Thyroid gland (tissue), 4 donors: ENCODE results near the gene ATF7. TPM values are rescaled to one million over a fixed set of nuclear protein-coding genes. Genes with fewer than 3 reads are reported as not detected.

ENCODE experiments used
- DNase-seq, 2 donors: peaks; one replicate each; pipeline ENCODE4 v3.0.0-alpha.2; 2019
- H3K27ac ChIP-seq, 3 donors: fragments of 200-600 bp; sonication (generic); 1 replicate in 2 of 3; 2 replicates in 1 of 3; pipeline ENCODE4 v1.5.1; 2016 to 2019; ENCODE audit warnings: mild to moderate bottlenecking in 1 of 3, moderate library complexity in 1 of 3
- H3K27me3 ChIP-seq: fragments of 200-600 bp; sonication (generic); one replicate; pipeline ENCODE4 v1.5.1; 2019
- H3K36me3 ChIP-seq, 2 donors: fragments of 200-600 bp; sonication (generic); one replicate each; pipeline ENCODE4 v1.5.1; 2016 to 2019
- H3K4me1 ChIP-seq, 2 donors: fragments of 200-600 bp; sonication (generic); one replicate each; pipeline ENCODE4 v1.5.1; 2017 to 2019
- H3K4me3 ChIP-seq, 3 donors: fragments of 200-600 bp; sonication (generic); replicated peaks in 1 of 3; 1 replicate in 2 of 3; 2 replicates in 1 of 3; pipeline ENCODE4 v1.5.1; 2016; ENCODE audit warnings: mild to moderate bottlenecking in 1 of 3
- H3K9me3 ChIP-seq: fragments of 200-600 bp; sonication (generic); one replicate; pipeline ENCODE4 v1.5.1; 2017
- CTCF ChIP-seq, 6 experiments: fragments of 200-600 bp in 3 of 6; fragments of 450-650 bp in 3 of 6; sonication (generic) in 3 of 6; IDR thresholded peaks; one replicate each; pipeline ENCODE4 v1.5.1; 2016 to 2019; ENCODE audit warnings: antibody characterized with exemption in 6 of 6, mild to moderate bottlenecking in 2 of 6, inconsistent platforms in 1 of 6, moderate library complexity in 1 of 6
- POLR2A ChIP-seq, 2 donors: fragments of 450-650 bp; IDR thresholded peaks; one replicate each; pipeline ENCODE4 v1.6.1; 2017; ENCODE audit warnings: antibody characterized with exemption in 2 of 2, mild to moderate bottlenecking in 2 of 2, moderate library complexity in 1 of 2
- WGBS, 2 donors: methylation state at CpG; one replicate each; pipeline ENCODE4 v1.1.5; 2017; 5-methylcytosine and 5-hydroxymethylcytosine counted together
- intact Hi-C: fragments of 100-400 bp; cut with DNase I; formaldehyde crosslinking; loops from one replicate; pipeline ENCODE4 v1.15.1; 2023
- total RNA-seq, 4 donors: library from RNA; depleted of rRNA; stranded (reverse); fragments of >200 nt; gene quantifications; one replicate each; pipeline ENCODE4 v1.2.3, GENCODE V29; 2016

The ATF7 gene
- total RNA-seq, 4 donors from 2014 or later: 21.3 to 40.1 (median 37.6) TPM

GRCh38 chr12:53506881-53507602 is 119.1 kb downstream of the ATF7 start, which contains the start of gene NPFF:
Gene NPFF, minus strand, starts transcription at chr12:53507484. Its CDS starts 10 bp downstream, at chr12:53507474.
- Histone ChIP-seq H3K4me3 (no peak within 1 kb of the TSS), H3K27me3 (no peaks in the 10 kb centered on the region), H3K4me1 (peaks cover 3 to 19% of the 10 kb centered on the region in 2 donors), H3K27ac (no peak within 1 kb of the TSS), H3K9me3 (no peaks in the 10 kb centered on the region), H3K36me3 (peaks cover 12 to 23% of the 10 kb centered on the region in 2 donors)
- intact Hi-C loops: loop anchor here (5.0 to 10.0 kb wide), 2 partner anchors 50 to 182 kb away; partner anchors contain the start of gene AAAS
- WGBS, 2 donors: 88 to 93% methylated on average over 8 to 9 of the region's 9 CpGs
- DNase-seq: no peak
- no peak for TF ChIP-seq POLR2A (IDR thresholded peaks at IDR 0.05)

DNA sequence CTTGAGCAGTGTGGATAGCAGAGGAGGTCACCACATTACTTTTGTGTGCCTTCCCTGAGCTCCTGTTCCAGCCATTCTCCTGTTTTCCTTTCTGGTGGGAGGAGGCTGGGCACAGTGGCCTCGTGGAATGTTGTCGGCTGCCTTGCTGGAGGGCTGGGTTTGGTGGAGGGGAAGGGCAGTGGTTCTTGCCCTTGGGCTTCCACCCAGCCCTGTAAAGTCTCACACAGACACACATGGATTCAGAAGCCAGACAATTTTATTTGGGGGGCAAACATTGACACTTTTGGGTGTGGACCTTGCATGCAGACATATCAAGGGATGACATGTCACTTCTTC is 119.8 kb downstream of the ATF7 start:
- Histone ChIP-seq H3K36me3 (peaks cover 12 to 22% of the 10 kb centered on the region in 2 donors), H3K4me3 (no peak overlapping the region), H3K9me3 (no peaks in the 10 kb centered on the region), H3K27ac (no peak overlapping the region), H3K4me1 (peaks cover 9 to 25% of the 10 kb centered on the region in 2 donors), H3K27me3 (no peaks in the 10 kb centered on the region)
- intact Hi-C loops: loop anchor here (5.0 to 10.0 kb wide), 2 partner anchors 49 to 182 kb away; partner anchors contain the start of gene AAAS
- no peak for DNase-seq
- TF ChIP-seq CTCF (IDR thresholded peaks at IDR 0.05) (no peak), POLR2A (IDR thresholded peaks at IDR 0.05) (no peak)
- WGBS, 2 donors: 31 to 49% methylated on average over 2 of the region's 2 CpGs

DNA sequence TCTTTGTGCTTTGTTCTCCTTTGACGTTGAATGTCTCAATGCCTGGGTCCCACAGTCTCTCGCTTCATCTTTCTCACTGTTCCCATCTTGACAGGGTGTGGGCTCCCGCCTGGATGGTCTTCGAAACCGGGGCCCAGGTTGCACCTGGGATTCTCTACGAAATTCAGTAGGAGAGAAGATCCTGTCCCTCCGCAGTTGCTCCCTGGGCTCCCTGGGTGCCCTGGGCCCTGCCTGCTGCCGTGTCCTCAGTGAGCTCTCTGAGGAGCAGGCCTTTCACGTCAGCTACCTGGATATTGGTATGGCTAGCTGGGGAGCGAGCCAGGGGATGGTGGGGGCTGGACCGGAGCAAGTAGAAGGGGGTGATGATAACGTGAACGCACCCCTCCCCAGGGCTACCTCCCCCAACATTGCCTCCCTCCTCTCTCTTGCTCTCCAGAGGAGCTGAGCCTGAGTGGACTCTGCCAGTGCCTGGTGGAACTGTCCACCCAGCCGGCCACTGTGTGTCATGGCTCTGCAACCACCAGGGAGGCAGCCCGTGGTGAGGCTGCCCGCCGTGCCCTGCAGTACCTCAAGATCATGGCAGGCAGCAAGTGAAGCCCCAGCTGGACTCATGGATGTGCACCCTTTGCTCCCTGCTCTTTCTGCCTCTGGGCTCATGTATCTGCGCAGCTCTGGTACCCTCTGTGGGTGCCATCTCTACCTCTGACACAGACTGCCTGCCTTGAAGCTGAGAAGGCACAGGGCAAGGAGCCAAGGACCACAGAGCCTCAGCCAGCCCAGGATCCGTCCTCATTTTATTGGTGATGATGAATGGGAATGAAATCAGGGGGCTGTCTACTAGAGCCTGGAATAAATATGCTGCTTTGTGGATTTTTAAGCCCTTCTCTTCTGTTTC is 120.4 kb downstream of the ATF7 start:
- DNase-seq: no peak
- intact Hi-C loops: loop anchor here (5.0 to 10.0 kb wide), 2 partner anchors 49 to 181 kb away; partner anchors contain the start of gene AAAS
- Histone ChIP-seq H3K27ac (no peak overlapping the region), H3K4me1 (peaks cover 10 to 26% of the 10 kb centered on the region in 2 donors), H3K36me3 (peaks cover 12 to 22% of the 10 kb centered on the region in 2 donors), H3K27me3 (no peaks in the 10 kb centered on the region), H3K9me3 (no peaks in the 10 kb centered on the region), H3K4me3 (no peak overlapping the region)
- 85 to 87% methylated on average over 13 to 19 of the region's 19 CpGs for WGBS, 2 donors
- TF ChIP-seq CTCF (IDR thresholded peaks at IDR 0.05): no peak
- no peak for TF ChIP-seq POLR2A (IDR thresholded peaks at IDR 0.05)

- Histone ChIP-seq H3K36me3 (peaks cover 12 to 22% of the 10 kb centered on the region in 2 donors), H3K27ac (no peak overlapping the region), H3K9me3 (no peaks in the 10 kb centered on the region), H3K27me3 (no peaks in the 10 kb centered on the region), H3K4me1 (peaks cover 10 to 27% of the 10 kb centered on the region in 2 donors), H3K4me3 (no peak overlapping the region)
- no peak for DNase-seq
- TF ChIP-seq CTCF (IDR thresholded peaks at IDR 0.05) (no peak), POLR2A (IDR thresholded peaks at IDR 0.05) (no peak)
- WGBS, 2 donors: 82 to 86% methylated on average over 9 to 10 of the region's 10 CpGs
- intact Hi-C loops: loop anchor here (5.0 to 10.0 kb wide), 2 partner anchors 48 to 180 kb away; partner anchors contain the start of gene AAAS
Measured at GRCh38 chr12:53505086-53505485, 121.1 kb downstream of the ATF7 start.
